HG03378 (cell line): ENCODE results near the gene HLA-DQB1.
"Not testable (repeated sequence)": the region's sequence is repeated elsewhere in the genome, so short reads cannot be mapped to it uniquely, and the experiment has no call there.

Source experiments
- ATAC-seq: cut with Tn5 transposase; IDR thresholded peaks from one replicate; pipeline ENCODE4 v1.9.1; 2021; ENCODE audit warnings: mild to moderate bottlenecking, moderate library complexity; ENCODE audit not compliant: unreplicated experiment

HLA-DQB1 gene

GRCh38 chr6:32666420-32667300 lies at the start of gene HLA-DQB1:
TSS of gene HLA-DQB1 (minus strand) at chr6:32666657. CDS start at chr6:32666607, 50 bp downstream.
- peak; percentile 75 for ATAC-seq

- ATAC-seq: no peak
These were observed 46.8 kb upstream of the HLA-DQB1 start for GRCh38 chr6:32713241-32713640.

- ATAC-seq: no peak
These were observed 43.2 kb upstream of the HLA-DQB1 start for GRCh38 chr6:32709625-32710024.

- ATAC-seq: not testable (repeated sequence)
These were observed 38.7 kb upstream of the HLA-DQB1 start for GRCh38 chr6:32705164-32705563.

GRCh38 chr6:32703347-32703746 lies 36.9 kb upstream of the HLA-DQB1 start:
- no peak for ATAC-seq

GRCh38 chr6:32700391-32701040 lies 34.1 kb upstream of the HLA-DQB1 start:
- ATAC-seq: no peak

- no peak for ATAC-seq
These were observed 30.6 kb upstream of the HLA-DQB1 start for GRCh38 chr6:32697031-32697430.

GRCh38 chr6:32692019-32692418 lies 25.6 kb upstream of the HLA-DQB1 start:
- no peak for ATAC-seq

GRCh38 chr6:32689531-32690501 lies 23.4 kb upstream of the HLA-DQB1 start:
- peak; percentile 46 for ATAC-seq

GRCh38 chr6:32685603-32686002 lies 19.1 kb upstream of the HLA-DQB1 start:
- peak; percentile 69 for ATAC-seq

- no peak for ATAC-seq
These were observed 17.8 kb upstream of the HLA-DQB1 start for GRCh38 chr6:32684246-32684645.

GRCh38 chr6:32680055-32680454 lies 13.6 kb upstream of the HLA-DQB1 start:
- no peak for ATAC-seq

GRCh38 chr6:32679492-32679891 lies 13.0 kb upstream of the HLA-DQB1 start:
- no peak for ATAC-seq

- ATAC-seq: not testable (repeated sequence)
These were observed 7.7 kb upstream of the HLA-DQB1 start for GRCh38 chr6:32674123-32674522.

- not testable (repeated sequence) for ATAC-seq
These were observed 5.5 kb upstream of the HLA-DQB1 start for GRCh38 chr6:32671908-32672307.

GRCh38 chr6:32669893-32670292 lies 3.4 kb upstream of the HLA-DQB1 start:
- ATAC-seq: no peak

- ATAC-seq: no peak
These were observed 2.8 kb upstream of the HLA-DQB1 start for GRCh38 chr6:32669240-32669639.

- ATAC-seq: peak; percentile 79
These were observed 1.8 kb upstream of the HLA-DQB1 start for GRCh38 chr6:32668226-32668747.

GRCh38 chr6:32665661-32666060 lies 796 bp downstream of the HLA-DQB1 start:
- no peak for ATAC-seq

GRCh38 chr6:32664827-32665362 lies 1.6 kb downstream of the HLA-DQB1 start:
- ATAC-seq: no peak
